GM21529 (cell line): Measurements from ENCODE around the gene SOX2.

Source experiments
- ATAC-seq: cut with Tn5 transposase; IDR thresholded peaks from one replicate; pipeline ENCODE4 v1.9.1; 2021; ENCODE audit not compliant: unreplicated experiment

The SOX2 gene

DNA sequence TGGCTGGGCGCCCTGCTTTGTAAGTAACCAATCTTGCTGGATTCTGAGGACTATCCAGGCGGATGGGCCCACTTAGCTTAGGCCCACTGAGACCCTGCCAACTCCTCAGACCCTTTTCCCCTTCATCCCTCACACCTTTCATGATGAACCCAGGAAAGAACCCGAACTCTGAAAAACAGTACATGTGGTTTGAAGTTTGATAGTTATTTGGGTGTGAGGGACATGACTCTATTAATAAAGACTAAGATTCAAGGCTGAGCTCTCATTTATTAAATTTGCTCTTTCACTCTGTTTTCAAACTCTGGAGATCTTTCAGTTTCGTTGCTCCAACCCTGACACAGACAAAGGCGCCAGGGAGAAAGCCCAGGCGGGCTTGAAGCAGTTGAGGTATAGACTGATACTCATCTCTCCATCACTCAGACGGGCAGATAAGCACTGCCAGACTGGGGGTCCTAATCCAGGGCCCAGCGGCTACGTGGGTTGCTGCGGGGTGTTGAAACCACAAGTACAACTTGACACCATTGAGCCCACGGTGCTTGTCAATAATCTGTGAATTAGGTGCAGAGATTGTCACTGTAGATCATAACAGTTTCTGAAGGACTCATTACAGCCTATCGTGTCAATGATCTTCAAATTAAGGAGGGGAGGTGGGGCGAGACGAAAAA is 7.2 kb upstream of the SOX2 start:
- ATAC-seq = no peak

DNA sequence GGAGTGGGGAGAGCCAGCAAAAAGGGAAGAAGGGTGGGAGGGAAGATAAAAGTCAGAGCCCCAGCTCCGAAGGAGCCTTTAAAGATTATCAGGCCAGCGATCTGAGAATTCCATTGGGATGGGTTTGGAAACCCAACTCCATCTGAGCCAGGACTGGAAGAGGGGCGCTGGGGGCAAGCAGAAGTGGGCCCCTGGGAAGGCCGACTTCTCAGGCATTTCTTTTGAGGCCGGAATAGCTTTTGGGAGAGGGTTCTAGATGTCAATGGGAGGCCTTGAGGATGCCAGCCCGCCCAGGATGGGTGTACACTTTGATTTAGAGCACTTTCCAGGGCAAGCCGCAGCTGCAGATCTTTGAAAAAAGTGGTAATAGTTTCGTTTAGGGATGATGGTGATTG is 6.6 kb upstream of the SOX2 start:
- ATAC-seq = no peak

DNA sequence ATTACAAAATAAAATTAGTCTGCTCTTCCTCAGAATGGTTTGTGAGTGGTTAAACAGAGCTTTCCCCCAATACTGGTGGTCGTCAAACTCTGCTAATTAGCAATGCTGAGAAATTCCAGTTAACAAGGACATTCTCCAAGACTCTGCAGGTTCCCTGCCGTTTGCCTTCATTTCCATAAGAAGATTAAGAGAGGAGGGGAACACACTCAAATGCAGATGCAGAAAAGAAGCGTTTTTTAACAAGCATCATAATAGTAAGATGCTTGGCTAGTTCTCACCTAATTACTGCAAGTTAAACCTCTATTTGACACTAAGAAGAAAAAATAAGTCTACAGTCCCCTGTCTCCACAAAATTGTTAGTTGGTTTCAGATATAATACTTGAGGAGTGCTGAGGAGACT is 3.7 kb upstream of the SOX2 start:
- ATAC-seq = no peak

DNA sequence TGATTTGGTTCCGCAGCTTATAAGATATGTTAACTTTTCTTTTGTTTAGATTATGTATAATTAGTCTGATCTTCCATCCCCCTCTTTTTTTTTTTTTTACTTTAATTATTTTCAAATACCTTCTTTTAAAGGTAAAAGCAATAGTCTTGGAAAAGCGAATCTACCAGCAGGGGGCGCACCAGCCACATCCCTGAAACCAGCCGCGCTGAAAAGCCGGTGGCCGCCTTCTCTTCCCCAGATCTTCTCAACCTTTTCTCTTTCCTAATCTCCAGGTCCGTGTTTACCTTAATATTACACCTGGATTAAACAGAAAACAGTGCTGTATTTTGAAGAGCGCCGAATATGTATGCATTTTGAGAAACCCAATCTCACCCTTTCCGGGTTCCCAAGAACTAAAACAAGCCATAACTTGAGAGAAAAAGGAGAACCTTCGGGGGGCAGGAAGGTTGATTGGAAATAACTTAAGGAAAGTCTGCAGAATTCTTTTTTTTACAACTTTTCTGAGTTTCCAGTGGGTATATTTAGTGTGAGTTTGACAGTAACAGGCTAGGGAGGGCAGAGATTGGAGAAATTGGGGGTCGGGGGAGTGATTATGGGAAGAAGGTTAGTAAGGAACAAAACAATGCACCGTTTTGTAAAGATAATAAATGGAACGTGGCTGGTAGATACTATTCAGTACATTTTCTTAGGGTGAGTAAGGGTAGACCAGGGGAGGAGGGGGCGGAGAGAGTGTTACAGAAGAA is 2.0 kb upstream of the SOX2 start:
- ATAC-seq = peak; percentile 57

DNA sequence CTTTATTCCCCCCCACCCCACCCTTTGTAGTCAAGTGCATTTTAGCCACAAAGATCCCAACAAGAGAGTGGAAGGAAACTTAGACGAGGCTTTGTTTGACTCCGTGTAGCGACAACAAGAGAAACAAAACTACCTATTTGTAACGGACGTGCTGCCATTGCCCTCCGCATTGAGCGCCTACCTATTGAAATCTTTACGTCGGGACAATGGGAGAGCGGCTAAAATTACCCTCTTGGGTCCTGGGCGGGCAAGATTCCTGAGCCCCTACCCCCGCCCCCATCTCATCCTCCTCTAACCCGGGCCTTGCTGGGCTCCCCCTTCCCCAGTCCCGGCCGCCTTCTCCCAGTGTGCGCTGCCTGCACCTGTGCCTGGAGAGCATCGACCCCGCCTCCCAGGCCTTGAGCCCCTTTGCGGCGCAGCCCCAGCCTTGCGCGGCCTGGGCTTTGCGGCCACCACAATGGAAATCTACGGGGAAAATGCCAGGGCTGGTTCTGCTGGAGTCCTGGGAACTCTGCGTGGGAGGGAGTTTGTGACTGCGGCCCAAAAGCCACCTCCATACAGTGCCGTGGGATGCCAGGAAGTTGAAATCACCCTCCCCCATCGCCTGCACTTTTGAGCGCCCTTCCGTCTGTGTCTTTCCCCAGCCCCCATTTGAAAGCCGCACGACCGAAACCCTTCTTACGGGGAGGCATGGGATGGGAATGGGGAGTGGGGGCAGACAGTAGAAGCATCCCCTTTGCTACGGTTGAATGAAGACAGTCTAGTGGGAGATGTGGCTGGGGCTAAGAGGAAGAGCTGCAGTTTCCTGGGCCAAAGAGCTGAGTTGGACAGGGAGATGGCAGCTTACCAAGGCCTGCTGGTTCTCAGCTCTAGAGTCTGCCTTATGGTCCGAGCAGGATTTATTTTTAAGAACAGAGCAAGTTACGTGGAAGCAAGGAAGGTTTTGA is 1.1 kb upstream of the SOX2 start:
- no peak for ATAC-seq

DNA sequence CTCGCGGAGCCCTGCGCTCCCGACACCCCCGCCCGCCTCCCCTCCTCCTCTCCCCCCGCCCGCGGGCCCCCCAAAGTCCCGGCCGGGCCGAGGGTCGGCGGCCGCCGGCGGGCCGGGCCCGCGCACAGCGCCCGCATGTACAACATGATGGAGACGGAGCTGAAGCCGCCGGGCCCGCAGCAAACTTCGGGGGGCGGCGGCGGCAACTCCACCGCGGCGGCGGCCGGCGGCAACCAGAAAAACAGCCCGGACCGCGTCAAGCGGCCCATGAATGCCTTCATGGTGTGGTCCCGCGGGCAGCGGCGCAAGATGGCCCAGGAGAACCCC is 464 bp downstream of the SOX2 start:
- no peak for ATAC-seq

DNA sequence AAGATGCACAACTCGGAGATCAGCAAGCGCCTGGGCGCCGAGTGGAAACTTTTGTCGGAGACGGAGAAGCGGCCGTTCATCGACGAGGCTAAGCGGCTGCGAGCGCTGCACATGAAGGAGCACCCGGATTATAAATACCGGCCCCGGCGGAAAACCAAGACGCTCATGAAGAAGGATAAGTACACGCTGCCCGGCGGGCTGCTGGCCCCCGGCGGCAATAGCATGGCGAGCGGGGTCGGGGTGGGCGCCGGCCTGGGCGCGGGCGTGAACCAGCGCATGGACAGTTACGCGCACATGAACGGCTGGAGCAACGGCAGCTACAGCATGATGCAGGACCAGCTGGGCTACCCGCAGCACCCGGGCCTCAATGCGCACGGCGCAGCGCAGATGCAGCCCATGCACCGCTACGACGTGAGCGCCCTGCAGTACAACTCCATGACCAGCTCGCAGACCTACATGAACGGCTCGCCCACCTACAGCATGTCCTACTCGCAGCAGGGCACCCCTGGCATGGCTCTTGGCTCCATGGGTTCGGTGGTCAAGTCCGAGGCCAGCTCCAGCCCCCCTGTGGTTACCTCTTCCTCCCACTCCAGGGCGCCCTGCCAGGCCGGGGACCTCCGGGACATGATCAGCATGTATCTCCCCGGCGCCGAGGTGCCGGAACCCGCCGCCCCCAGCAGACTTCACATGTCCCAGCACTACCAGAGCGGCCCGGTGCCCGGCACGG is 991 bp downstream of the SOX2 start:
- no peak for ATAC-seq

DNA sequence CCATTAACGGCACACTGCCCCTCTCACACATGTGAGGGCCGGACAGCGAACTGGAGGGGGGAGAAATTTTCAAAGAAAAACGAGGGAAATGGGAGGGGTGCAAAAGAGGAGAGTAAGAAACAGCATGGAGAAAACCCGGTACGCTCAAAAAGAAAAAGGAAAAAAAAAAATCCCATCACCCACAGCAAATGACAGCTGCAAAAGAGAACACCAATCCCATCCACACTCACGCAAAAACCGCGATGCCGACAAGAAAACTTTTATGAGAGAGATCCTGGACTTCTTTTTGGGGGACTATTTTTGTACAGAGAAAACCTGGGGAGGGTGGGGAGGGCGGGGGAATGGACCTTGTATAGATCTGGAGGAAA is 1.5 kb downstream of the SOX2 start:
- no peak for ATAC-seq

DNA sequence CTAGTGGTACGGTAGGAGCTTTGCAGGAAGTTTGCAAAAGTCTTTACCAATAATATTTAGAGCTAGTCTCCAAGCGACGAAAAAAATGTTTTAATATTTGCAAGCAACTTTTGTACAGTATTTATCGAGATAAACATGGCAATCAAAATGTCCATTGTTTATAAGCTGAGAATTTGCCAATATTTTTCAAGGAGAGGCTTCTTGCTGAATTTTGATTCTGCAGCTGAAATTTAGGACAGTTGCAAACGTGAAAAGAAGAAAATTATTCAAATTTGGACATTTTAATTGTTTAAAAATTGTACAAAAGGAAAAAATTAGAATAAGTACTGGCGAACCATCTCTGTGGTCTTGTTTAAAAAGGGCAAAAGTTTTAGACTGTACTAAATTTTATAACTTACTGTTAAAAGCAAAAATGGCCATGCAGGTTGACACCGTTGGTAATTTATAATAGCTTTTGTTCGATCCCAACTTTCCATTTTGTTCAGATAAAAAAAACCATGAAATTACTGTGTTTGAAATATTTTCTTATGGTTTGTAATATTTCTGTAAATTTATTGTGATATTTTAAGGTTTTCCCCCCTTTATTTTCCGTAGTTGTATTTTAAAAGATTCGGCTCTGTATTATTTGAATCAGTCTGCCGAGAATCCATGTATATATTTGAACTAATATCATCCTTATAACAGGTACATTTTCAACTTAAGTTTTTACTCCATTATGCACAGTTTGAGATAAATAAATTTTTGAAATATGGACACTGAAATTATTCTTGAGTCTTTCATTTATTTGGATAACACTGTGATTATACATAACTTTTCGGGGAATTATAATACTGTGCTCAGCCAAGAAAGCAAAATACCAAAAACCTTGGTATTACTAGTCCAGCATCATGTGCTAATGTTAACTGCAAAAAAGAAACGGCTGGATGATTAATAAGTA is 2.2 kb downstream of the SOX2 start:
- ATAC-seq = no peak

DNA sequence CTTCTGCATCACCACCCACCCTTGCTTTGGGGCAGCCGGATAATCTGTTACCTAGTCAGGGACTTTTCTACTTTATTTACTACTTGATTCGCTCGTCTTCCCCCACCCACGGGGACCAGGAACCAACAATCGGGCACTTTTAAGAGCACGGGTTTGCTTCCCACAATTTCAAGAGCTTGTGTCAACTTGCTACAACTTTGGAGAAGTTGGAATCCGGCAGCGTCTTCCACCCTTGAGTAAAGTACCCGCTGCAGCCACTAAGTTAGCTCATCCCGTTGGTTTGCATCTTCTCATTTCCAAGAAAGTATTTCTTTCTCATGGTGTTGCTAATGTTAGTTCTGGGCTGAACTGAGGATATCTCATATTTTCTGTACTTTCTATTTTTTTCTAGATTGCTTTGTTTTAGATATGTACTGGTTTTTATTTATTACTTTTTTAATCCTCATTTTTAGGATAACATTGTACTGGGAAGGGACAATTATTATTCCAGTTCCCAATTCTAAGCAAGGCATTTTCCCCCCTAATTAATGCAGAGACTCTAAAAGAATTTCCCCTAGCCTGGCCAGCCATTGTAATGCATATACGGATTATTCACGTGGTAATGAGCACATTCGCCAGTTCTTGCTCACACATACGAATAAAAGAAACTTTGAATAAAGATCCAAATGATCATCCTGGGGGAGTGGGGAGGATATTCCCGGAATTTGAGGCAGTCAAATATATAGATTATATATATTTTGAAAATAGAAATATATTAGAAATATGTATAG is 4.0 kb downstream of the SOX2 start:
- no peak for ATAC-seq

DNA sequence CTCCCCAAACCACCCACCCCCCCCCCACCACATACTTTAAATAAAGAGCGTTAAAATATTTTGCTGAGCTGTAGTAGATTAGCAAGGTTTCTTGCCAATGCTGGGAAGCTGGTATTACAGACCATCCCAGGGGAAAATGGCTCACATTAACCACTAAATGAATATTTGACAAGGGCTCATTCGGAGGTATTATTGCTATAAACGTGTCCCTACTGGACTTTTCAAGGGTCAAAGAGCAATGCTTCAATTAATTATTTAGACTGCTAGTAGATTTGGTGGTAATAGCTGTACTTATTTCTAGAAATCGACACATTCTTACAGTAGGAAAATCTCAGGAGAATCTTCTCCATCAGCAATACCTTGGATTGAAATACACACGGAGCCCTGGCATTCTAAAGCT is 5.2 kb downstream of the SOX2 start:
- no peak for ATAC-seq

DNA sequence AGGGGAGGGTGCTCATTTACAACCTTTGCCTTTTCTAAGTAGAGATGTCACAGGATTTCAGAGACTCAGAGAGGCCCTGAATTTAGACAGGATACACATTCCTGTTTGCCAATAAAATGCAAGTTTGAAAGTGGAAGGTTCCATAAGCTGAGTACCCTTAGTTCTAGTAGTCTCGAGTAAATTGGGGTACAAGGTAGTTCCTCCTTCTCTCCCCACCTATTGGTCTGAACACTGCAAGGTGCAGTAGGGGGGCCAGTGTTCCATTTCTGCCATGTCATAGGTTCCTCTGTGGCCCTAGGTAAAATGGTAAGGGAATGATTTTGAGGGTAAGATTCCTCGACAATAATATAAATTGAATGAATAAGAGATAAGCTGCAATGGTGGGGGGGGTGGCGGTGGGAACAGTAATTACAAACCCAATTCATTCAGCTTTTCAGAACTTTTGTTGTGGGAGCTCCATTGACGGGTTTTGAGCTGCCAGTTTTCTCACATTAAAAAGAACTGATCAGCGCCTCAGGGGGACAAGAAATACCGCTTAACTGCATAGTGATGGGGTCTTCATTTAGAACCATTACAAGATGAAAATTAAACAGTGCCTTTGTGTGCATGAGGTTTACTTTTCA is 5.9 kb downstream of the SOX2 start:
- no peak for ATAC-seq

DNA sequence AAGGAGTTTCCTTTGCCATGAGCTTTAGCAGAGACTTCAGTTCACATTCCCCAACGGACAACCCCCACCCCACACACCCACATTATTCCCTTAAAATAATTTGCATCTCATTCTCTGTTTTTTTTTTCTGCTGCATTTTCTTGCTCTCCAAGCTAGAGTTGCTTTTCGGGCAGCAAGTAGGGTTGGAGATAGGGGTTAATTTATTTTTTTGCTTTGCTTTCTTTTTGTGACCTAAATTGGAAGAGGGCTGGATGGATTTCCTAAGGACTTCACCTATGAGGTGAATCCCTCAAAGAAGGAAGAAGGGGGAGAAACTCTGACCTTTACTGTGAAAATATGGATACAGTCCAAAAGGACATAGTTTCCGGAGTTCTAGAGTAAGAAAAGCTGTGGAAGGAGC is 6.6 kb downstream of the SOX2 start:
- ATAC-seq = no peak

DNA sequence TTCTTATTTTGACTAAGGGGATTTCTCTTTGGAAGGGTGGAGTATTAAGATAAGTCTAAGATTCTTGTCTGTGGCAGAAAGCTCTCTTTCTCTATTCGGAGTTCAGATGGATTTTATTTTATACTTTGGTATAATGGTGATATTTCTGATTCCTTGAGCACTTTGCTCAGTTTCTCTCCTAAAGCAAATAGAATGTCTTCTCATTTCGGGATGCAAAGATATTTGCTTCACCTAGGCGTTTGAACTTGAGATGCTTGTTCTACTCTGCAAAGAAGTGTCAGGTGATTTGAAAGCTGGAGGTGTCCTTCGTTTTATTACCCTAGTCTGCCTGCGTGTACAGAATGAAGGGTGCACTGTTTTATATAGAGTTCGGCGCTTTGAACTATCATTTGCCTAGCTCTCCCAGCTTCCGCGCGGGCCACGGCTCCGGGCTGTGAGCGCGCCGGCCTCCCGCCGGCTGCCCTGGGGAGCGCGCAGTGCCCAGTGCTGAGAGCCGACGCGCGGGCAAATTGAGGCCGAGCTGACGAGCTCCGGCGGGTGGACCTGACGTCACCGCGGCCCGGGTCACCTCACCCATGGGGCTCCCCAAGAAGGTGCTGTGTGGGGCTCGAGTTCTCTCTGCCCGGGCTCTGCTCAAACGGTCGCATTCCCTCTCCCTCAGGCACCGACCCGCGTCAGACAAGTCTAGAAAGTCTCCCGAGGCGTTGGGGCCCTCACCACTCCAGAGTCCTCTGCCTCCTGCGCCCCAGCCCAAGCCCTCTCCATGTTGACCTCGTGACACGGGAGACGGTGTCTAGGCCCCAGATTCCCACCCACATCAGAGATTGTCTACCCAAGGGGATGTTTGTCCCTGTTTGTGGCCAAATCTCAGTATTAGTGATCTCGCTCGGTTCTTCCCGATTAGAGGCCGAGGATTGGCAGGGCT is 7.5 kb downstream of the SOX2 start:
- ATAC-seq = no peak

DNA sequence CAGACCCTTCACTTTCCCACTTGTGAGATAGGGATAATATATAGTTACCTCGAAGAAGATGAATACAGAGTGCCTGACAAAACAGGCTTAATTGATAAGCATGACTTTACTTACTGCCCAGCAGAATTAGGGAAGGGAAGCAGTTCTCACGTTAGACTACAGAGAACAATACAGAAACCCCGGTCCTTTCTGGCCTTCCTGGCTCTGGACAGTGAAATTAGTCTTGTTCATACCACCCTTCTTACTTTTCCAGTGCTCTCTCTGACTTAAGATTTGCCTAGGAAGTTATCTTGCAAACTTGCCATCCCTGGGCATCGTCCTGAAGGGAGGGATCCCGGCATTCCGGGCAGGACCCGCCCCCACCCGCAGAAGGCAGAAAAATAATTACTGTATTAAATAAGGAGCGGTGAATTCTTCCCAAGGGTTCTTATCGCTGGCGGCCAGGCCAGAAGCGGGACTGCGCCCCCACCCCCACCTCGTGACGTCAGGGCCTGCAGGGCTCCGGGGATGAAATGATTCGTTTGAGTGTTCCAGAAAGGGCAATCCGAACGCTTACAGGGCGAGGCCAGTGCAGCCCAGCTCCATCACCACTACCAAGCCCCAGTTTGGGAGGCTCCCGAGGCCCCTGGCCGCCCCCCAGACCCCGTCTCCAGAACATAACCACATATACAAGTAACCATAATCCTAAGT is 8.4 kb downstream of the SOX2 start:
- no peak for ATAC-seq

DNA sequence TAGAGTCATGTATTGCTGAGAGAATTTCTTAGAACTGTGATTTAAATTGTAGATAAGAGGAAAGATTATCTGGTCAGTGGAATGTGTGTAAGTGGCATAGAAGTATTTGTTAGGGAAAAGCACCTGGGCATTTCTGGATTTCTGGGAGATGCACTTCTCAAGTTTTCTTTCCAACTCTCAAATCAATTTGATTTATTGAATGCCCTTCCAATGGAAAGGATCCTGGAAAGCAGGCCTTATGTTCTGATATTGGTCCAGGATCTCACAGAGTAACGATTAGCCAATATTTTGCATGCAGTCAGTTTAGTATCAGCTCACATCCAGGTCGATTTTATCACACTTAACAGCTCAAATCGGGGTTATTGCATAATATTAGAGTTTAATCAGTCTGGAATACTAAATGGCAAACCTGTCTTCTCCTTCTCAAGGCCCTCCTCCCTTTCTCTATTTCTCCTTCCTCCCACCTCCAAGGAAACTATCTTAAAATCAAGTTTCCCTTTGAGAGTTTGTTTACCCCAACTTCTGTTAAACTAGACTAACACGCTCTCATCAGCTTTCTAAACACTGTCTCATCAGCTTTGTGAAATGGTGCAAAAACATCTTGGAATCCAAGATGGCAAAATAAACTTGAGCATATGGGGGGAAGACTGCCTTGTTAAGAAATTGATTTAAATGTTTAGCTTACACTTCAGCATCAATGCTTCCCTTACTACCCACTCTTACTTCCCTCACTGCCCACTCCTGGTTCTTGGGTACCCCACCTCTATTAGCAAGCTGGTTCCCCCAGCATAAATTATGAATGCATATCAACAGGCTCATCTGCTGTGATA is 9.5 kb downstream of the SOX2 start:
- no peak for ATAC-seq

DNA sequence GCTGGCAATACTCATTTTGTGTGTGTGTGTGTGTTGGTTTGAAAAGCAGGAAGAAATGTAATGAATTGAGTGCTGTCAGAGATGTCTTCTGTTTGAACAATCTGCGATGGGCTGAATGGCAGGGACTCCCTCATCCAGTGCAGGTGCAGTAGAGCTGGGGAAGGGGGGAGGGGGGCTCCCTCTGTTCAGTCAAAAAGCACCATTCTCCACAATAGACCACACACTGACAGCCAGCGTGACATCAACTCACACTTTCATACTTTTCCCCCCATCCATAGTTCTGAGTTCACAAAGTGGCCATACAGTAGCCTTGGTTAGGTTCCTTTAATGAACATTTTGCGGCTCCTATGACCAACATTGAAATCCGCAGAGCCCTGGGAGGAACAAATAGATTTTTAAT is 10.4 kb downstream of the SOX2 start:
- ATAC-seq = no peak
